HepG2 (cell line): ENCODE data around the gene DEGS1.

Experiments used
- CTCF ChIP-seq: sonication (generic); formaldehyde crosslinking; IDR thresholded peaks from 2 replicates; pipeline ENCODE4 v1.5.0; 2020; ENCODE audit warnings: mild to moderate bottlenecking, missing genetic modification reagents, moderate library complexity
- IRF1 ChIP-seq: sonication (generic); formaldehyde crosslinking; IDR thresholded peaks from 2 replicates; pipeline ENCODE4 v1.4.0; 2020; ENCODE audit warnings: low read depth, mild to moderate bottlenecking, missing genetic modification reagents
- IRF2 ChIP-seq: IDR thresholded peaks from 2 replicates; pipeline ENCODE4 v1.6.1; 2018; ENCODE audit warnings: missing genetic modification reagents, missing compliant biosample characterization
- KDM2A ChIP-seq: sonication (generic); formaldehyde crosslinking; IDR thresholded peaks from 2 replicates; pipeline ENCODE4 v1.4.0; 2020; ENCODE audit warnings: low read depth, missing genetic modification reagents, borderline replicate concordance
- PATZ1 ChIP-seq: sonication (generic); formaldehyde crosslinking; IDR thresholded peaks from 2 replicates; pipeline ENCODE4 v1.4.0; 2020; ENCODE audit warnings: missing genetic modification reagents
- REST ChIP-seq, 2 experiments: IDR thresholded peaks; 2 replicates each; pipeline ENCODE4 v1.6.1; 2011 to 2012; ENCODE audit warnings: low read length in 2 of 2, borderline replicate concordance in 1 of 2, low read depth in 1 of 2, mild to moderate bottlenecking in 1 of 2, moderate library complexity in 1 of 2
- THAP7 ChIP-seq: sonication (generic); formaldehyde crosslinking; IDR thresholded peaks from 2 replicates; pipeline ENCODE4 v1.8.1; 2023; ENCODE audit warnings: mild to moderate bottlenecking, missing genetic modification reagents
- ZBTB21 ChIP-seq: sonication (generic); formaldehyde crosslinking; IDR thresholded peaks from 2 replicates; pipeline ENCODE4 v1.4.0; 2020; ENCODE audit warnings: missing genetic modification reagents
- ZFP37 ChIP-seq: sonication (generic); formaldehyde crosslinking; IDR thresholded peaks from 2 replicates; pipeline ENCODE4 v1.4.0; 2020; ENCODE audit warnings: missing genetic modification reagents, borderline replicate concordance

- no peak for TF ChIP-seq IRF1 (CRISPR knock-in tag)
- no peak for TF ChIP-seq REST (IDR thresholded peaks at IDR 0.05; ENCODE audit: borderline replicate concordance in 1 of 2, low read depth in 1 of 2, low read length in 2 of 2)
- no peak for TF ChIP-seq PATZ1 (CRISPR knock-in tag)
- TF ChIP-seq KDM2A, result no peak
- no peak for TF ChIP-seq IRF2
- TF ChIP-seq ZBTB21 (CRISPR knock-in tag), result no peak
- TF ChIP-seq ZFP37, result no peak
- no peak for TF ChIP-seq CTCF
- TF ChIP-seq THAP7 (CRISPR knock-in tag), result no peak
Observed at GRCh38 chr1:224178894-224179293, 4.1 kb upstream of the DEGS1 start.
